Measurements from ENCODE around the gene ADAMTS9.

Gene ADAMTS9

GRCh38 chr3:64488939-64489338, 198.9 kb downstream of the ADAMTS9 start:
- Histone ChIP-seq H2AFZ (ENCODE audit: low read depth, low read length, severe bottlenecking) (no peak overlapping the region), H3K27me3 (ENCODE audit: low read length) (no peaks in the 10 kb centered on the region), H3K79me2 (ENCODE audit: insufficient read depth, low read length) (no peaks in the 10 kb centered on the region), H3K36me3 (ENCODE audit: low read length) (no peaks in the 10 kb centered on the region), H3K4me2 (ENCODE audit: low read depth, low read length, poor library complexity, severe bottlenecking) (no peak overlapping the region), H3K9me3 (ENCODE audit: insufficient read depth, low read length) (no peaks in the 10 kb centered on the region), H3F3A (ENCODE audit: insufficient read depth) (no peaks in the 10 kb centered on the region), H3K9me2 (replicated peaks; ENCODE audit: insufficient read depth, low read length) (no peaks in the 10 kb centered on the region), H3K4me3 (ENCODE audit: insufficient read depth, low read length, poor library complexity, severe bottlenecking) (no peak overlapping the region), H3K27ac (ENCODE audit: low read depth, low read length) (no peak overlapping the region), H4K20me1 (ENCODE audit: low read depth, low read length) (no peaks in the 10 kb centered on the region), H3K9ac (ENCODE audit: low read length) (no peak overlapping the region)
- TF ChIP-seq EZH2phosphoT487 (conservative IDR thresholded peaks at IDR 0.05; ENCODE audit: low read length) = no peak
- no peak for TF ChIP-seq CTCF (IDR thresholded peaks at IDR 0.05; ENCODE audit: insufficient read depth, low read length, poor library complexity, severe bottlenecking)

DNA sequence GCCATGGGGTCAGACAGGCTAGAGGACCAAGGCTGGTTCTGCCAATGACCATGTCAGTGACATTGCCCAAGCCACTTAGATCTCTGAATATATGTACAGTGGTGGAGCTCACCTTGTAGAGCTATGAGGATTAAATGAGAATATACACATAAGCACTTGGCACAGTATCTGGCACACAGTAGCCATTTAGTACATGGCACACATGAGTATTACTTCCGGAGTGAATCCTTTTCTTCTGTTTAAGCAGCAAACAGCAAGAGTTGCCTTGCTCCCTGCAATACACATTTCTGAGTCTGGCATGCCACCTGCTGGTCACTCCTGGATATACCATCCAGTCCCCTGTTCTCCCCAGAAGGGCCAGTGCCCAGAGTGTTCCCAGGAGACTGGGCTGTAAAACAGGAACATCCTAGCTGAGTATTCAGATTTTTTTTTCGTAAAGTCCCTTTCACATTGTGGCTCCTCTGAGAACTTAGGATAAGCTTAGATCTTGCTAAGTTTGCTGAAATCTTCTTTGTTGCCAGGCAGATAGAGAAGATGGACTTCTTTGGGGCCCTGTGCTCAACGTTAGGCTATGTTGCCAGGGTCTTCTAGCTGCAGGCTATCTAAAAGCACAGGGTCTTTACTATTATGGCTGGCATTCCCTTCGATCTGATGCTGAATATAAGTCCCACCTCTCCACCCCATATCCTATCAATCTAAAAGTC, 203.4 kb downstream of the ADAMTS9 start:
- Histone ChIP-seq H3K27ac (ENCODE audit: low read depth, low read length) (no peak overlapping the region), H3F3A (ENCODE audit: insufficient read depth) (no peaks in the 10 kb centered on the region), H3K27me3 (ENCODE audit: low read length) (no peaks in the 10 kb centered on the region), H3K79me2 (ENCODE audit: insufficient read depth, low read length) (no peaks in the 10 kb centered on the region), H3K4me3 (ENCODE audit: insufficient read depth, low read length, poor library complexity, severe bottlenecking) (no peak overlapping the region), H2AFZ (ENCODE audit: low read depth, low read length, severe bottlenecking) (peak overlapping the region; percentile 64), H3K9me3 (ENCODE audit: insufficient read depth, low read length) (no peaks in the 10 kb centered on the region), H3K4me2 (ENCODE audit: low read depth, low read length, poor library complexity, severe bottlenecking) (no peak overlapping the region), H4K20me1 (ENCODE audit: low read depth, low read length) (no peaks in the 10 kb centered on the region), H3K9me2 (replicated peaks; ENCODE audit: insufficient read depth, low read length) (no peaks in the 10 kb centered on the region), H3K9ac (ENCODE audit: low read length) (no peak overlapping the region), H3K36me3 (ENCODE audit: low read length) (no peaks in the 10 kb centered on the region)
- TF ChIP-seq CTCF (IDR thresholded peaks at IDR 0.05; ENCODE audit: insufficient read depth, low read length, poor library complexity, severe bottlenecking) (peak; percentile 48), EZH2phosphoT487 (conservative IDR thresholded peaks at IDR 0.05; ENCODE audit: low read length) (no peak)

GRCh38 chr3:64483467-64483866, 204.3 kb downstream of the ADAMTS9 start:
- no peaks in the 10 kb centered on the region for H4K20me1 ChIP-seq (ENCODE audit: low read depth, low read length)
- no peaks in the 10 kb centered on the region for H3K27me3 ChIP-seq (ENCODE audit: low read length)
- no peaks in the 10 kb centered on the region for H3K9me2 ChIP-seq (replicated peaks; ENCODE audit: insufficient read depth, low read length)
- no peak overlapping the region for H3K27ac ChIP-seq (ENCODE audit: low read depth, low read length)
- no peak overlapping the region for H3K4me2 ChIP-seq (ENCODE audit: low read depth, low read length, poor library complexity, severe bottlenecking)
- no peak overlapping the region for H3K4me3 ChIP-seq (ENCODE audit: insufficient read depth, low read length, poor library complexity, severe bottlenecking)
- no peak for TF ChIP-seq EZH2phosphoT487 (conservative IDR thresholded peaks at IDR 0.05; ENCODE audit: low read length)
- TF ChIP-seq CTCF (IDR thresholded peaks at IDR 0.05; ENCODE audit: insufficient read depth, low read length, poor library complexity, severe bottlenecking) = no peak
- no peaks in the 10 kb centered on the region for H3F3A ChIP-seq (ENCODE audit: insufficient read depth)
- H3K36me3 ChIP-seq (ENCODE audit: low read length) = no peaks in the 10 kb centered on the region
- H2AFZ ChIP-seq (ENCODE audit: low read depth, low read length, severe bottlenecking) = no peak overlapping the region
- no peak overlapping the region for H3K9ac ChIP-seq (ENCODE audit: low read length)
- no peaks in the 10 kb centered on the region for H3K79me2 ChIP-seq (ENCODE audit: insufficient read depth, low read length)
- no peaks in the 10 kb centered on the region for H3K9me3 ChIP-seq (ENCODE audit: insufficient read depth, low read length)

All from SU-DHL-6 (cell line).